Measurements from ENCODE around the gene PLLP.
"Not testable (repeated sequence)": the region's sequence is repeated elsewhere in the genome, so short reads cannot be mapped to it uniquely, and the experiment has no call there.

The PLLP gene

GRCh38 chr16:57303021-57303909 lies 18.8 kb upstream of the PLLP start:
- no peak for DNase-seq (ENCODE audit: low spot score)

- DNase-seq (ENCODE audit: low spot score) = no peak
Observed at GRCh38 chr16:57301126-57301817, 16.8 kb upstream of the PLLP start.

- DNase-seq (ENCODE audit: low spot score) = peak; percentile 99
Observed at GRCh38 chr16:57300387-57301125, 16.1 kb upstream of the PLLP start.

- peak; percentile 88 for DNase-seq (ENCODE audit: low spot score)
Observed at GRCh38 chr16:57299719-57300386, 15.4 kb upstream of the PLLP start.

GRCh38 chr16:57299009-57299718 lies 14.7 kb upstream of the PLLP start:
- no peak for DNase-seq (ENCODE audit: low spot score)

- DNase-seq (ENCODE audit: low spot score) = peak; percentile 56
Observed at GRCh38 chr16:57297856-57298255, 13.4 kb upstream of the PLLP start.

GRCh38 chr16:57289391-57290257 lies 5.2 kb upstream of the PLLP start:
- no peak for DNase-seq (ENCODE audit: low spot score)

GRCh38 chr16:57285379-57285778 lies 907 bp upstream of the PLLP start:
- DNase-seq (ENCODE audit: low spot score) = no peak

GRCh38 chr16:57284952-57285363 lies 486 bp upstream of the PLLP start:
- DNase-seq (ENCODE audit: low spot score) = no peak

- DNase-seq (ENCODE audit: low spot score) = no peak
Observed at GRCh38 chr16:57283959-57284208, 588 bp downstream of the PLLP start.

GRCh38 chr16:57283214-57283958 lies 1.1 kb downstream of the PLLP start:
- no peak for DNase-seq (ENCODE audit: low spot score)

- no peak for DNase-seq (ENCODE audit: low spot score)
Observed at GRCh38 chr16:57282510-57283213, 1.8 kb downstream of the PLLP start.

GRCh38 chr16:57281791-57282190 lies 2.7 kb downstream of the PLLP start:
- no peak for DNase-seq (ENCODE audit: low spot score)

- no peak for DNase-seq (ENCODE audit: low spot score)
Observed at GRCh38 chr16:57279780-57280638, 4.5 kb downstream of the PLLP start.

- DNase-seq (ENCODE audit: low spot score) = no peak
Observed at GRCh38 chr16:57278494-57278893, 6.0 kb downstream of the PLLP start.

GRCh38 chr16:57277586-57277985 lies 6.9 kb downstream of the PLLP start:
- DNase-seq (ENCODE audit: low spot score) = peak; percentile 67

GRCh38 chr16:57276596-57276995 lies 7.9 kb downstream of the PLLP start:
- DNase-seq (ENCODE audit: low spot score) = no peak

GRCh38 chr16:57275946-57276345 lies 8.5 kb downstream of the PLLP start:
- DNase-seq (ENCODE audit: low spot score) = not testable (repeated sequence)

All from CD4-positive, alpha-beta T cell treated with Interleukin-2 at 100 ng/mL for 4 hours (primary cell).